Right lobe of liver (tissue), 4 donors: ENCODE measurements around the gene RNF152.

Source experiments
- POLR2A ChIP-seq: fragments of 450-650 bp; IDR thresholded peaks from one replicate; pipeline ENCODE4 v1.6.1; 2017; ENCODE audit warnings: antibody characterized with exemption, mild to moderate bottlenecking
- TF ChIP-seq, protein P1 (sequence below), 4 donors: fragments of 200-600 bp in 3 of 4; fragments of 450-650 bp in 1 of 4; IDR thresholded peaks; one replicate each; pipeline versions ENCODE4 v1.5.1 to v1.8.0; 2016 to 2022; ENCODE audit warnings: antibody characterized with exemption in 4 of 4, mild to moderate bottlenecking in 2 of 4
- donor health status: DM: no; HTN: no; CAD: no.
- donor health status: DM: no; HTN: no; CAD: no.
- donor health status: DM: no; HTN: yes; CAD: no.

- TF ChIP-seq, protein P1, sequence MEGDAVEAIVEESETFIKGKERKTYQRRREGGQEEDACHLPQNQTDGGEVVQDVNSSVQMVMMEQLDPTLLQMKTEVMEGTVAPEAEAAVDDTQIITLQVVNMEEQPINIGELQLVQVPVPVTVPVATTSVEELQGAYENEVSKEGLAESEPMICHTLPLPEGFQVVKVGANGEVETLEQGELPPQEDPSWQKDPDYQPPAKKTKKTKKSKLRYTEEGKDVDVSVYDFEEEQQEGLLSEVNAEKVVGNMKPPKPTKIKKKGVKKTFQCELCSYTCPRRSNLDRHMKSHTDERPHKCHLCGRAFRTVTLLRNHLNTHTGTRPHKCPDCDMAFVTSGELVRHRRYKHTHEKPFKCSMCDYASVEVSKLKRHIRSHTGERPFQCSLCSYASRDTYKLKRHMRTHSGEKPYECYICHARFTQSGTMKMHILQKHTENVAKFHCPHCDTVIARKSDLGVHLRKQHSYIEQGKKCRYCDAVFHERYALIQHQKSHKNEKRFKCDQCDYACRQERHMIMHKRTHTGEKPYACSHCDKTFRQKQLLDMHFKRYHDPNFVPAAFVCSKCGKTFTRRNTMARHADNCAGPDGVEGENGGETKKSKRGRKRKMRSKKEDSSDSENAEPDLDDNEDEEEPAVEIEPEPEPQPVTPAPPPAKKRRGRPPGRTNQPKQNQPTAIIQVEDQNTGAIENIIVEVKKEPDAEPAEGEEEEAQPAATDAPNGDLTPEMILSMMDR (IDR thresholded peaks at IDR 0.05): no peak
- no peak for TF ChIP-seq POLR2A
These were observed 128.4 kb downstream of the RNF152 start for GRCh38 chr18:61764381-61764780.
